CD4-positive, alpha-beta T cell treated with Interleukin-15 for 4 hours (primary cell): ENCODE data around the gene LRP8.
A peak's percentile ranks its signal among the peaks of the same experiment; 100 is the strongest.
"Not testable (repeated sequence)": the region's sequence is repeated elsewhere in the genome, so short reads cannot be mapped to it uniquely, and the experiment has no call there.

Experiments used
- DNase-seq: peaks from one replicate; pipeline ENCODE4 v3.0.0-alpha.2; 2020; ENCODE audit warnings: low spot score

Gene LRP8

GRCh38 chr1:53283156-53283555 lies 44.7 kb downstream of the LRP8 start:
- DNase-seq = not testable (repeated sequence)

GRCh38 chr1:53281133-53281532 lies 46.7 kb downstream of the LRP8 start:
- no peak for DNase-seq

GRCh38 chr1:53280496-53280895 lies 47.4 kb downstream of the LRP8 start:
- no peak for DNase-seq

GRCh38 chr1:53279296-53280200 lies 48.3 kb downstream of the LRP8 start:
- no peak for DNase-seq

- peak; percentile 68 for DNase-seq
Measured at GRCh38 chr1:53278298-53278725, 49.6 kb downstream of the LRP8 start.

- no peak for DNase-seq
Measured at GRCh38 chr1:53277326-53277725, 50.5 kb downstream of the LRP8 start.

GRCh38 chr1:53276902-53277281 lies 51.0 kb downstream of the LRP8 start:
- DNase-seq = no peak

GRCh38 chr1:53276153-53276901 lies 51.5 kb downstream of the LRP8 start:
- no peak for DNase-seq

DNA sequence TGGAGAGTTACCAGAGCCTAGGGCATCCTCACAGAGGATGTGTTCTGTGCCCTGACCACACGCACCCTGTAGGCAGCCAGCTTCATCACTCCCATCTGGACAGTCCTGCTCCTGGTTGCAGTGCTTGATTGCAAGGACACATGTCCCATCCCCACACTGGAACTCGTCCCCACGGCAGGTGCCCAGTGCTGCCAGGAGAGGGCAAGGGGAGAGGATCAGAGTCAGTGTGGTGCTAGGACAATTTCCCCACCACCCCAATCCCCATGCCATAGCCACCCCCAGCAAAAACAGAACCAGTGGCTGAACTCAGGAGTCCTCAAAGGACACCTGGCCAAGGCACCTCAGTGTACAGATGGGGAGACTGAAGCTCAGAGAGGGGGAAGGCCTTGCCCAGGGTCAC lies 52.3 kb downstream of the LRP8 start:
- no peak for DNase-seq

DNA sequence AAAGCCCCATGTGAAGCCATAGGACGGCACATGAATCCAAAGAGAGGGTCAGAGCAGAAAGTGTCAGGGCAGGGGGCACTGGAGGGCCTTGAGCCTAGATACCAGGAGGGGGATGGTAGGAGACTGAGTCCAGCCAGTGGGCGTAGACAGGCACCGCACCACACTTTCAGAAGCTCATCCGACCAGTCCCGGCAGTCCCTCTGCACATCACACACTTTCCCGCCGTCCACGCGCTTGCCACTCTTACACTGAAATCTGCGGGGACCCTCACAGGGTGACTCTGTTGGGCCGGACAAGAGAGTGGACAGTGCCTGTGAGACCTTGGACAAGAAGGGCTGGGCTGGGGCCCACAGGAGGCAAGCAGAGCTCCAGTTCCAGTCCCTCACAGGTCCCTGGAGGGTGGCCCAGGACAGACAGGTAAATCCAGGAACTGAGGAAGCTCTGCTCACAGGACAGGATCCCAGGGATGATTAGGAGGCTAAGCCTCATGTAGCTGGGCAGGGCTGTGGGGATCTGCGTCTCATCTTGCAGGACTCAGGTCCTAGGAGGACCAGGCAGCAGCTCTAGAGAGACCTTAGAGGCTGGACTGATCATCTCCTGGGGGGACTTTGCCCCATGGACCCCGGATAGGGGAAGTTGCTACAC lies 53.2 kb downstream of the LRP8 start:
- no peak for DNase-seq

DNA sequence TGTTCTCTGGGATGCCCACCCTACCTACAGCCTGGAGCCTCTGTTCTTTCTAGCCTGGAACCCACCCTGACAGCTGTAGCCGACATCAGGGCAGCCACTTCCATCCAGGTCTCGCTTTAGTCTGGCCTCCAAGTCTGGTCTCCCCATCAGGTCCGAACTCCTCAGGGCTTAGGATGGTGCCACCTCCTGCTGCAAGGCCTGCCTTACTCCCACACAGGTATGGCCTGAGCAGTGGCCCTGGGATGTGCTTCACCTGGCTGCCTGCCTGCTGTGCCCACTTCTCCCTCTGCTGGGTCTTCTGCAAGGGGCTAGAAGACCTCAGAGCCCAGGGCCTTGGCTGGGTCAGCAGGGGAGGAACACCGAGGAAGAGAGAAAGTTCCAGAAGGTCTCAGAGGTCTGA lies 53.8 kb downstream of the LRP8 start:
- DNase-seq = no peak

GRCh38 chr1:53273526-53273925 lies 54.3 kb downstream of the LRP8 start:
- no peak for DNase-seq

- no peak for DNase-seq
Measured at GRCh38 chr1:53272349-53272748, 55.5 kb downstream of the LRP8 start.

DNA sequence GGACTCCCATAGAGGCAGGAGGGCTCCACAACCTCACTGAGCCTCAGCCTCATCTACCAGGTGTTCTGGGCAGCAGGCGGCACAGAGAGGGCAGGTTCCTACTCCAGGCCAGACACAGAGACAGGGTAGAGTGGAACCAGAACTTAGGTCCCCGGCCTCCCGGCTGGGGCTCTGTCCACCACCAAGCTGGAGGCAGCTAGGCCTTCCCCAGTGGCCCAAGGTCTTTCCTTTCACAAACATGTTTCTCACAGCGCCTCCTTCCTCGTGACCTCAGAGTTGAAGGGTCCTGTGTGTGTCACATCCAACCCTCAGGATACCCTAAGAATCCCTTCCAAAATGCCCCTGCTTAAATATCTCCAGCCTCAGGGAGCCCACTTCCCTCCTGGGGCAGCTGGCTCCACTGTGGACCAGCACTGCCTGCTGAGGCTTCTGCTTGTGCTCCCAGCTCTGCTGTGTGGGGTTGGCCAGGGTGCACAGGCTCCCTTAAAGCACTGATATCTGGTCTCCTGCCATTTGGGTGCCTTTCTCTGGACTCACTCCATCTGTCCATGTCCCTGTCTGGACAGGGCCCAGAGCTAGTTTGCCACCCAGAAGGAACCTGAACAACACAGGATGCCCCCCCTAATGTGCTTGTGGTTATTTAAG lies 56.3 kb downstream of the LRP8 start:
- DNase-seq = no peak

- no peak for DNase-seq
Measured at GRCh38 chr1:53270873-53271272, 57.0 kb downstream of the LRP8 start.

DNA sequence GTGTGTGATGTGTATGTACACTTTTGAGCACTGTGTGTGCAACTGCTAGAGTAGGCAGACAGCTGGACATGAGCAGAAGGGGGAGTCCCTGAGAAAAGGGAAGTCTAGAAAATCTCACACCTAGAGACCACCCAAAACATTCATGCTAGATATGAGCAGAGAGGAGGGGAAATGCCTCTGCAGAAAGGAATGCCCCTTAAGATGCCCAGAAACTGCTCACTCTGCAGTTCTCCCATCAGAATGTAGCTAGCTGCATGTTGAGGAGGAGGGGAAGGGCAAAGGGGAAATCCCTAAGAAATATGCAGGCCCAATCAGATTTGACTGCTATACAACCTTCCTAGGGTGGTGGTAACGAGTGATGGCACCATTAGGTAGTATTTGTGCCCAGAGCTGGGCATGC lies 57.8 kb downstream of the LRP8 start:
- no peak for DNase-seq

DNA sequence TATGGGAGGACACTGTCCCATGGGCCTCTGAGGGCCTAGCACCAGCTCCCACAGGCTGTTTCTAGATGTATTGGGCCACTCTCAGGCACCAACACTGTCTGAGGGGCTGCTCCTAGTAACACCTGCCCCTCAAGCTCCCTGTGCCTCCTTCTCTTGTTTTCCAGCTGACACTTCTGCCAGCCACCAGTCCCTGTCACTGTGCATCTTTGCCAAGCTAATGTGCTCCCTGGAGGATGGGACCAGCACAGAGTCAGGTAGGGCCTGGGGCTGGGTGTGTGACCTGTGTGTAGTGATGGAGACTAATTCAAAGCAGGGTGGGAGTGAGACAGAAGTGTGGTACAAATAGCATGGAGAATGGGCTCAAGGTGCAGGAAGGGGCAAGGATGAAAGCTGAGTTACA lies 60.1 kb downstream of the LRP8 start:
- DNase-seq = no peak

- DNase-seq = no peak
Measured at GRCh38 chr1:53266038-53266437, 61.8 kb downstream of the LRP8 start.

DNA sequence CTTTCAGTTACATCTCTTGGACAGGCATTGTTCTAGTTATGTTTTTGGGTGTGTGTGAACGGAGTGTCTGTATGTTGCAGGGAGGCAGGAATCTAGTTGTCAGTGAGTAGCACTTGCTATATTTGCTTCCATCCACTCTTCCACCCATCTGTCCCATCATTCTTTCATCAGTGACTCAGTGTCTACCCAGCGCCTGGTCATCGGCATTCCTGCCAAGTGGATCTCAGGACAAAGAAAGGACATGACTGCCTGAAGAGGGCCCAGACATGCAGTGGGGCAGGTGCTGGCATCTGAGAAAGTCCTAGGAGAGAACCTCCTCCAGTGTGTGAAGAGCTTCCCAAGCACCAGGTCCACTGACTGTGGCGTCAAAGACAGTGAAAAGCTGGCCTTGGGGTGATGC lies 62.3 kb downstream of the LRP8 start:
- no peak for DNase-seq

DNA sequence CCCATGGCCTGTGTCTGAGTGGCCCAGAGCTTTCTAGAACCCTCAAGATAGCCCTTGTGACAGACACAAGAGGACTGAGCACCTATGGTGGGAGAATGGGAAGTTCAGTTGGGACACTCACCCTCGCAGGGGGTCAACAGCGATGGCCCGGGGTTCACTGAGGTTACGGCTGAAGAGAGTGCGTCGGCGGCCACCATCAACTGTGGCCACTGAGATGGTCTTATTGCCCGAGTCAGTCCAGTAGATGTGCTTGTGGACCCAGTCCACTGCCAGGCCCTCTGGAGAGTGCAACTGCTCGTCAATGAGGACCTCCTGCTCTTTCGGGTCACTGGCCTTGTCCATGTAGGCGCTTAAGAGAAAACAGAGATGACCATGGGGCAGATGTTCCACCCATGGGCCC lies 63.8 kb downstream of the LRP8 start:
- DNase-seq = no peak

- DNase-seq = no peak
Measured at GRCh38 chr1:53262000-53262399, 65.9 kb downstream of the LRP8 start.

GRCh38 chr1:53260631-53261247 lies 67.1 kb downstream of the LRP8 start:
- no peak for DNase-seq
